Thoracic aorta endothelial cell (primary cell): ENCODE measurements around the gene GPN2. TPM values are rescaled to one million over a fixed set of nuclear protein-coding genes. Genes with fewer than 3 reads are reported as not detected.

ENCODE experiments used
- total RNA-seq: library from RNA; depleted of rRNA; stranded (reverse); fragments of >200 nt; gene quantifications from 2 replicates; pipeline ENCODE4 v1.2.3, GENCODE V29; 2012

The GPN2 gene
- 10.4 and 11.2 TPM in 2 replicates for total RNA-seq

GRCh38 chr1:26889551-26890466 is at the start of gene GPN2:
Gene GPN2 (minus strand): TSS chr1:26890283. CDS start chr1:26890096, 187 bp downstream.

GRCh38 chr1:26921540-26922430 is 31.7 kb upstream of the GPN2 start, which contains the start of gene NUDC:
Gene NUDC (plus strand): TSS chr1:26921743. CDS start chr1:26921849, 106 bp downstream.

GRCh38 chr1:26913754-26914619 is 23.9 kb upstream of the GPN2 start, which contains the start of gene NR0B2:
Gene NR0B2 (minus strand): TSS chr1:26913975. CDS start chr1:26913940, 35 bp downstream.

GRCh38 chr1:26900001-26900814 is 10.1 kb upstream of the GPN2 start, which contains the start of gene GPATCH3:
Gene GPATCH3 (minus strand): TSS chr1:26900467. CDS start chr1:26900442, 25 bp downstream.

GRCh38 chr1:26862781-26863684 is 27.1 kb downstream of the GPN2 start, which contains the start of gene SFN:
Gene SFN (plus strand): TSS chr1:26863149. CDS start chr1:26863213, 64 bp downstream.

GRCh38 chr1:26826261-26827105 is 63.6 kb downstream of the GPN2 start, which contains the start of gene ZDHHC18:
Gene ZDHHC18 (plus strand): TSS chr1:26826688. CDS start chr1:26826805, 117 bp downstream.

Other genes with a start within 250 kb of the GPN2 start
- gene ARID1A, start 194.3 kb downstream of the GPN2 start, total RNA-seq, result 40.4 and 47.7 TPM in 2 replicates
- 6.6 and 7.4 TPM in 2 replicates for gene PIGV, start 102.3 kb downstream of the GPN2 start, total RNA-seq
- 9.4 and 18.3 TPM in 2 replicates for gene ZDHHC18, start 63.6 kb downstream of the GPN2 start, total RNA-seq
- not detected in 2 replicates for gene SFN, start 27.1 kb downstream of the GPN2 start, total RNA-seq
- 7.5 and 7.8 TPM in 2 replicates for gene GPATCH3, start 10.2 kb upstream of the GPN2 start, total RNA-seq
- not detected in 2 replicates for gene NR0B2, start 23.7 kb upstream of the GPN2 start, total RNA-seq
- 58.0 and 60.5 TPM in 2 replicates for gene NUDC, start 31.5 kb upstream of the GPN2 start, total RNA-seq
- not detected in 2 replicates for gene KDF1, start 70.2 kb upstream of the GPN2 start, total RNA-seq
- gene TRNP1, start 103.4 kb upstream of the GPN2 start, total RNA-seq, result 10.2 and 10.8 TPM in 2 replicates
- gene TENT5B, start 122.6 kb upstream of the GPN2 start, total RNA-seq, result 0.27 and 0.79 TPM in 2 replicates